COLO668 (cell line): ENCODE results near the gene ADORA2B.
A peak's percentile ranks its signal among the peaks of the same experiment; 100 is the strongest.
"Not testable (repeated sequence)": the region's sequence is repeated elsewhere in the genome, so short reads cannot be mapped to it uniquely, and the experiment has no call there.

Source experiments
- DNase-seq: peaks from one replicate; lab custom pipeline; 2025; ENCODE audit not compliant: unreplicated experiment; lab: John Stamatoyannopoulos, UW

Gene ADORA2B

GRCh38 chr17:15979013-15979412 lies 34.1 kb downstream of the ADORA2B start:
- DNase-seq, result not testable (repeated sequence)

GRCh38 chr17:15981208-15981607 lies 36.3 kb downstream of the ADORA2B start:
- DNase-seq, result no peak

- DNase-seq, result no peak
Observed at GRCh38 chr17:15981646-15982580, 37.0 kb downstream of the ADORA2B start.

- DNase-seq, result no peak
Observed at GRCh38 chr17:15996322-15996721, 51.4 kb downstream of the ADORA2B start.

- DNase-seq, result no peak
Observed at GRCh38 chr17:15998031-15998562, 53.2 kb downstream of the ADORA2B start.

- DNase-seq, result peak; percentile 95
Observed at GRCh38 chr17:15999141-15999973, 54.4 kb downstream of the ADORA2B start, which contains the start of the genes TTC19 and ZSWIM7. TTC19 (plus strand) TSS chr17:15999824; CDS start chr17:15999849, 25 bp downstream. ZSWIM7 (minus strand) TSS chr17:15999704; CDS start chr17:15999594, 110 bp downstream.

- peak; percentile 75 for DNase-seq
Observed at GRCh38 chr17:15999974-16000827, 55.3 kb downstream of the ADORA2B start.

GRCh38 chr17:16001226-16001897 lies 56.4 kb downstream of the ADORA2B start:
- DNase-seq, result no peak

- DNase-seq, result no peak
Observed at GRCh38 chr17:16002708-16003260, 57.9 kb downstream of the ADORA2B start.

GRCh38 chr17:16003841-16004240 lies 58.9 kb downstream of the ADORA2B start:
- DNase-seq, result no peak

GRCh38 chr17:16005636-16006035 lies 60.7 kb downstream of the ADORA2B start:
- no peak for DNase-seq

GRCh38 chr17:16007439-16007838 lies 62.5 kb downstream of the ADORA2B start:
- no peak for DNase-seq

GRCh38 chr17:16013943-16014407 lies 69.0 kb downstream of the ADORA2B start:
- peak; percentile 0 for DNase-seq

GRCh38 chr17:16019347-16019746 lies 74.4 kb downstream of the ADORA2B start:
- DNase-seq, result no peak

GRCh38 chr17:16023881-16024280 lies 79.0 kb downstream of the ADORA2B start:
- DNase-seq, result no peak

GRCh38 chr17:16025202-16025601 lies 80.3 kb downstream of the ADORA2B start:
- DNase-seq, result no peak
